HG03025 (cell line): ENCODE data around the gene CMAS.

ENCODE experiments used
- ATAC-seq: cut with Tn5 transposase; IDR thresholded peaks from one replicate; pipeline ENCODE4 v1.9.1; 2021; ENCODE audit warnings: mild to moderate bottlenecking, moderate library complexity; ENCODE audit not compliant: unreplicated experiment, low FRiP score

Gene CMAS

DNA sequence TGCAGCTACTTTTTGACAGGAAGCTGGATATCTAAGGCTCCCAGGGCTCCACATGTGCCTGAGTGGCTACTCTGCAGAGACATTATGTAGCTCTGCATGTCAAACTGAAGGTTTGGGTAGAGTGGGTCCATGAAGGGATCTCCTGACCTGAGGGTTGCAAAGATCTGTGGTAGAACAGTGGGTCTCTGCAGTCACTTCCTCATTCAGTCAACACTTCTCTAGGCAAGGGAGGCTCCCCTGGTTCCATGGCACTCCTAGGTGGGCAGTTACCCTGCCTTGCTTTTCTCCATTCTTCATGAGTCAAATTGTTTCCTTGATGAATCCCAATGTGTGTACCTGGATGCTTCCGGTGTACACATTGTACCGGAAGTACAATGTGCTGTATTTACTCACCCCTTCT, 57.4 kb downstream of the CMAS start:
- no peak for ATAC-seq

DNA sequence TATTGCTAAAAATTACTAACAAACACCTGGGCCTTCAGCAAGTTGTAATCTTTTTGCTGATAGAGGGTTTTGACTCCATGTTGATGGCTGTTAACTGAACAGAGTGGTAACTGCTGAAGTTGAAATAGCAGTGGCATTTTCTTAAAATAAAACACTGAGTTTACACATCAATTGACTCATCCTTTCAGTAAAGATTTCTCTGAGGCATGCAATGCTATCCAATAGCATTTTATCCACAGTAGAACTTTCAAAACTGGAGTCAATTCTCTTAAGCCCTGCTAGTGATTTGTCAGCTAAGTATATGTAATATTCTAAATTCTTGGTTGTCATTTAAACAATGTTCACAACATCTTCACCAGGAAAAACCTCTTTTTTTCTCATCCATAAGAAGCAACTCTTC, 59.5 kb downstream of the CMAS start:
- no peak for ATAC-seq

DNA sequence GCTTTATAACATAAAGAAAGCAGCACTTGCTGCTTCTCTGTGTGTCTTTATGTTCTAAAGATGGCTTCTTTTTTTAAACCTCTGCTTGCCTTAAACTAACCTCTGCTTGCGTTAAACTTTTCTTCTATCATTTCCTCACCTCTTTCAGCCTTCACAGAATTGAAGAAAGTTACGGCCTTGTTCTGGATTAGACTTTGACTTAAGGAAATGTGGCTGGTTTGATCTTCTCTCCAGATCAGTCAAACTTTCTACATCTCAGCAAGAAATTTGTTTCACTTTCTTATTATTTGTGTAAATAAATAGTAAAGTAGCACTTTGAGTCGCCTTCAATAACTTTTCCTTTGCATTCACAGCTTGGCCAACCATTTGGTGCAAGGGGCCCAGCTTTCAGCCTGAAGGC, 64.2 kb downstream of the CMAS start:
- ATAC-seq, result no peak
